OCI-LY1 (cell line): ENCODE results near the gene MRPS14.

ENCODE experiments used
- EZH2 ChIP-seq: fragments of 200-600 bp; sonication (generic), shearing (Covaris generic); IDR thresholded peaks from 2 replicates; pipeline ENCODE4 v1.8.0; 2017; ENCODE audit warnings: borderline replicate concordance, mixed run types, mild to moderate bottlenecking, antibody characterized with exemption, low read length, moderate library complexity, mixed read lengths
- TF ChIP-seq, protein P1 (sequence below): fragments of 200-600 bp; sonication (generic), shearing (Covaris generic); IDR thresholded peaks from 2 replicates; pipeline ENCODE4 v1.5.1; 2017; ENCODE audit warnings: mild to moderate bottlenecking, antibody characterized with exemption, low read length, moderate library complexity, mixed read lengths

DNA sequence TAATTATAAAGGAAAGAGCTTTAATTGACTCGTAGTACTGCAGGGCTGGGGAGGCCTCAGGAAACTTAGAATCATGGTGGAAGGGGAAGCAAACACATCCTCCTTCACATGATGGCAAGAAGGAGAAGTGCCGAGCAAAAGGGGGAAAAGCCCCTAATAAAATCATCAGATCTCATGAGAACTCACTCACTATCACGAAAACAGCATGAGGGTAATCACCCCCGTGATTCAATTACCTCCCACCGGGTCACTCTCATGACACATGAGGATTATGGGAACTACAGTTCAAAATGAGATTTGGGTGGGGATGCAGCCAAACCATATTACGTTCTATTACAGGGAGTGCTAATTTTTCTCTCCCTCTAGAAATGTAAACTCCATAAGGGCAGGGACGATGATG is 14.2 kb upstream of the MRPS14 start:
- TF ChIP-seq, protein P1, sequence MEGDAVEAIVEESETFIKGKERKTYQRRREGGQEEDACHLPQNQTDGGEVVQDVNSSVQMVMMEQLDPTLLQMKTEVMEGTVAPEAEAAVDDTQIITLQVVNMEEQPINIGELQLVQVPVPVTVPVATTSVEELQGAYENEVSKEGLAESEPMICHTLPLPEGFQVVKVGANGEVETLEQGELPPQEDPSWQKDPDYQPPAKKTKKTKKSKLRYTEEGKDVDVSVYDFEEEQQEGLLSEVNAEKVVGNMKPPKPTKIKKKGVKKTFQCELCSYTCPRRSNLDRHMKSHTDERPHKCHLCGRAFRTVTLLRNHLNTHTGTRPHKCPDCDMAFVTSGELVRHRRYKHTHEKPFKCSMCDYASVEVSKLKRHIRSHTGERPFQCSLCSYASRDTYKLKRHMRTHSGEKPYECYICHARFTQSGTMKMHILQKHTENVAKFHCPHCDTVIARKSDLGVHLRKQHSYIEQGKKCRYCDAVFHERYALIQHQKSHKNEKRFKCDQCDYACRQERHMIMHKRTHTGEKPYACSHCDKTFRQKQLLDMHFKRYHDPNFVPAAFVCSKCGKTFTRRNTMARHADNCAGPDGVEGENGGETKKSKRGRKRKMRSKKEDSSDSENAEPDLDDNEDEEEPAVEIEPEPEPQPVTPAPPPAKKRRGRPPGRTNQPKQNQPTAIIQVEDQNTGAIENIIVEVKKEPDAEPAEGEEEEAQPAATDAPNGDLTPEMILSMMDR, result no peak
- no peak for TF ChIP-seq EZH2
